Activated T-cell treated with anti-CD3 and anti-CD28 coated beads for 48 hours (primary cell): Measurements from ENCODE around the gene MNT.
A peak's percentile ranks its signal among the peaks of the same experiment; 100 is the strongest.

ENCODE experiments used
- DNase-seq: peaks from one replicate; pipeline ENCODE4 v3.0.0-alpha.2; 2020; ENCODE audit warnings: low read depth

Gene MNT

GRCh38 chr17:2362881-2363280 is 38.0 kb downstream of the MNT start:
- no peak for DNase-seq

- no peak for DNase-seq
Observed at GRCh38 chr17:2362416-2362815, 38.4 kb downstream of the MNT start.

- no peak for DNase-seq
Observed at GRCh38 chr17:2362016-2362415, 38.8 kb downstream of the MNT start.

GRCh38 chr17:2361010-2361760 is 39.7 kb downstream of the MNT start:
- no peak for DNase-seq

- no peak for DNase-seq
Observed at GRCh38 chr17:2357931-2358434, 42.9 kb downstream of the MNT start.

GRCh38 chr17:2357237-2357636 is 43.6 kb downstream of the MNT start:
- DNase-seq, result no peak

GRCh38 chr17:2354311-2354710 is 46.5 kb downstream of the MNT start:
- no peak for DNase-seq

- DNase-seq, result no peak
Observed at GRCh38 chr17:2351269-2351668, 49.6 kb downstream of the MNT start.

GRCh38 chr17:2347805-2348685 is 52.8 kb downstream of the MNT start:
- no peak for DNase-seq

GRCh38 chr17:2346475-2346874 is 54.4 kb downstream of the MNT start:
- no peak for DNase-seq

GRCh38 chr17:2344528-2344927 is 56.3 kb downstream of the MNT start:
- no peak for DNase-seq

GRCh38 chr17:2343421-2343820 is 57.4 kb downstream of the MNT start:
- peak; percentile 33 for DNase-seq

- no peak for DNase-seq
Observed at GRCh38 chr17:2338315-2338657, 62.6 kb downstream of the MNT start.

GRCh38 chr17:2337544-2338314 is 63.1 kb downstream of the MNT start:
- peak; percentile 53 for DNase-seq

- peak; percentile 61 for DNase-seq
Observed at GRCh38 chr17:2336852-2337543, 63.9 kb downstream of the MNT start, which contains the start of gene SGSM2. TSS of gene SGSM2 (plus strand) at chr17:2337501. CDS start at chr17:2337689, 188 bp downstream.

- peak; percentile 88 for DNase-seq
Observed at GRCh38 chr17:2336215-2336851, 64.5 kb downstream of the MNT start, which contains the start of gene TSR1. TSS of gene TSR1 (minus strand) at chr17:2336457. CDS start at chr17:2336427, 30 bp downstream.

- DNase-seq, result no peak
Observed at GRCh38 chr17:2335726-2336214, 65.1 kb downstream of the MNT start.
